Stimulated activated CD8-positive, alpha-beta memory T cell treated with anti-CD3 and anti-CD28 coated beads, Interleukin-4, amount 100 ng/mL, for 4 hours (primary cell): ENCODE measurements around the gene RNF222.
"Not testable (repeated sequence)": the region's sequence is repeated elsewhere in the genome, so short reads cannot be mapped to it uniquely, and the experiment has no call there.

Experiments
- DNase-seq, 2 donors: peaks; one replicate each; pipeline ENCODE4 v3.0.0-alpha.2; 2020; ENCODE audit warnings: low read depth in 2 of 2, low spot score in 1 of 2

The RNF222 gene

GRCh38 chr17:8347001-8347400, 50.6 kb downstream of the RNF222 start:
- not testable (repeated sequence) for DNase-seq

GRCh38 chr17:8345951-8346665, 51.5 kb downstream of the RNF222 start:
- DNase-seq, result no peak

GRCh38 chr17:8345052-8345690, 52.5 kb downstream of the RNF222 start:
- DNase-seq, result no peak

GRCh38 chr17:8341456-8341855, 56.2 kb downstream of the RNF222 start:
- DNase-seq, result no peak
